ENCODE measurements around the gene DNAH14. TPM values are rescaled to one million over a fixed set of nuclear protein-coding genes. Genes with fewer than 3 reads are reported as not detected.

The DNAH14 gene
- total and polyA plus RNA-seq, 2 donors (not counting 1 experiment from before 2014, with no cell fraction given): not detected

DNA sequence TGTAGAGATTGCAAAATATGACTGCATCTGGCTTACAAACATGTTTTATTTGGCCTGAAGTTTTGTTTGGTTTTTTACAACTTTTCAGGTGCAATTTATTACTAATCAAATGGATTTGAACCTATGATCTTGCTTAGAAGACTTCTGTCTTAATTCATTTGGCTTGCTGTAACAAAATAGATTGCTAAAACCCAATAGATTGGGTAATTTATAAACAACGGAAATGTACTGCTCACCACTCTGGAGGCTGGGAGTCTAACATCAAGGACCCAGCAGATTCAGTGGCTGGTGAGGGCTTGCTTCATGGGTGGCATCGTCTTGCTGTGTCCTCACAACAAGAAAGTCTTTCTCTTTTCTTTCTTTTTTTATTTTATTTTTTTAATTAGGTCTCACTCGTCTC is 425.4 kb downstream of the DNAH14 start:
- Histone ChIP-seq H3K79me2 (ENCODE audit: control insufficient read depth, insufficient read depth, low read length) (no peaks in the 10 kb centered on the region), H4K20me1 (ENCODE audit: control insufficient read depth, insufficient read depth, low read length, poor library complexity, severe bottlenecking) (no peaks in the 10 kb centered on the region), H3K4me2 (replicated peaks; ENCODE audit: low read depth, low read length, poor library complexity, severe bottlenecking) (no peak overlapping the region), H3K36me3 (replicated peaks in 1 of 2; ENCODE audit: control extremely low read depth in 1 of 2, control insufficient read depth in 1 of 2, extremely low read depth in 1 of 2, insufficient read depth in 2 of 2, low read length in 1 of 2) (no peaks in the 10 kb centered on the region), H3K4me3 (ENCODE audit: control extremely low read depth in 1 of 5, extremely low read depth in 1 of 5, insufficient read depth in 1 of 5, low read depth in 2 of 5, low read length in 4 of 5) (no peak overlapping the region), H3K27ac (ENCODE audit: low read length in 2 of 2) (no peak overlapping the region), H3K27me3 (replicated peaks in 1 of 4; ENCODE audit: control extremely low read depth in 1 of 4, control insufficient read depth in 3 of 4, insufficient read depth in 4 of 4, low read length in 3 of 4) (no peaks in the 10 kb centered on the region), H3K9me3 (ENCODE audit: control extremely low read depth in 1 of 3, control insufficient read depth in 2 of 3, insufficient read depth in 1 of 3, low read length in 2 of 3) (no peaks in the 10 kb centered on the region), H2AFZ (ENCODE audit: insufficient read depth, low read depth, low read length, poor library complexity, severe bottlenecking) (no peak overlapping the region), H3K9ac (ENCODE audit: low read length) (no peak overlapping the region), H3K4me1 (ENCODE audit: control insufficient read depth in 2 of 2, insufficient read depth in 2 of 2, low read length in 2 of 2) (no peaks in the 10 kb centered on the region)
- intact Hi-C loops (cut with micrococcal nuclease): no loop called here
- DNase-seq (no peak), ATAC-seq (ENCODE audit: low read depth) (no peak)
- no peaks in the 10 kb centered on the region for H3K4me1 Mint-ChIP-seq
- H3K4me3 Mint-ChIP-seq: no peak overlapping the region
- CTCF ChIA-PET: no interaction called here
- TF ChIP-seq EZH2 (IDR thresholded peaks at IDR 0.05; ENCODE audit: borderline replicate concordance, insufficient read depth, low read depth, low read length, poor library complexity, severe bottlenecking) (no peak), CTCF (IDR thresholded peaks at IDR 0.05) (no peak)
- no peak overlapping the region for H3K27ac Mint-ChIP-seq
- POLR2A ChIA-PET: no interaction called here
- WGBS (ENCODE audit: insufficient coverage): no CpG with 5 or more reads among the region's 3 CpGs
- H3K9me3 Mint-ChIP-seq (ENCODE audit: insufficient read depth): no peaks in the 10 kb centered on the region
- peaks cover 17% of the 10 kb centered on the region for H3K27me3 Mint-ChIP-seq

DNA sequence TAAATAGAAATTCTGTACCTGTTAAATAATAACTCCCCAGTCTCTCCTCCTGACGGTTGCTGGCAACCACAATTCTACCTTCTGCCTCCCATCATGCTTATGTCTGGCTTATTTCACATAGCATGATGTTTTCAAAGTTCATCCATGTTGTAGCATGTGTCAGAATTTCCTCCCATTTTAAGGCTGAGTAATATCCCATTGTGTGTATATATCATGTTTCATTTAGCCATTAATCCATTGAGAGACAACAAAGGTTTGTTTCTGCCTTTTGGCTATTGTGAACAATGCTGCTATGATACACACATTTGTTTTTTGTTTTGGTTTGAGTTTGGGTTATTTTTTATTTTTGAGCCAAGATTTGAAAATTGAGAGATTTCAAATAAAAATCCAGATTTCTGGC is 426.4 kb downstream of the DNAH14 start:
- Mint-ChIP-seq H3K27ac (no peak overlapping the region), H3K27me3 (peaks cover 14% of the 10 kb centered on the region), H3K9me3 (ENCODE audit: insufficient read depth) (no peaks in the 10 kb centered on the region), H3K4me3 (no peak overlapping the region), H3K4me1 (peaks cover 4% of the 10 kb centered on the region)
- Histone ChIP-seq H3K9ac (ENCODE audit: low read length) (no peak overlapping the region), H2AFZ (ENCODE audit: insufficient read depth, low read depth, low read length, poor library complexity, severe bottlenecking) (no peak overlapping the region), H4K20me1 (ENCODE audit: control insufficient read depth, insufficient read depth, low read length, poor library complexity, severe bottlenecking) (no peaks in the 10 kb centered on the region), H3K27me3 (replicated peaks in 1 of 4; ENCODE audit: control extremely low read depth in 1 of 4, control insufficient read depth in 3 of 4, insufficient read depth in 4 of 4, low read length in 3 of 4) (no peaks in the 10 kb centered on the region), H3K79me2 (ENCODE audit: control insufficient read depth, insufficient read depth, low read length) (no peaks in the 10 kb centered on the region), H3K4me3 (ENCODE audit: control extremely low read depth in 1 of 5, extremely low read depth in 1 of 5, insufficient read depth in 1 of 5, low read depth in 2 of 5, low read length in 4 of 5) (no peak overlapping the region), H3K4me1 (ENCODE audit: control insufficient read depth in 2 of 2, insufficient read depth in 2 of 2, low read length in 2 of 2) (no peaks in the 10 kb centered on the region), H3K9me3 (ENCODE audit: control extremely low read depth in 1 of 3, control insufficient read depth in 2 of 3, insufficient read depth in 1 of 3, low read length in 2 of 3) (no peaks in the 10 kb centered on the region), H3K36me3 (replicated peaks in 1 of 2; ENCODE audit: control extremely low read depth in 1 of 2, control insufficient read depth in 1 of 2, extremely low read depth in 1 of 2, insufficient read depth in 2 of 2, low read length in 1 of 2) (no peaks in the 10 kb centered on the region), H3K4me2 (replicated peaks; ENCODE audit: low read depth, low read length, poor library complexity, severe bottlenecking) (no peak overlapping the region), H3K27ac (ENCODE audit: low read length in 2 of 2) (no peak overlapping the region)
- ATAC-seq (ENCODE audit: low read depth) (no peak), DNase-seq (no peak)
- POLR2A ChIA-PET: no interaction called here
- TF ChIP-seq EZH2 (IDR thresholded peaks at IDR 0.05; ENCODE audit: borderline replicate concordance, insufficient read depth, low read depth, low read length, poor library complexity, severe bottlenecking) (no peak), CTCF (IDR thresholded peaks at IDR 0.05) (no peak)
- intact Hi-C loops (cut with micrococcal nuclease): no loop called here
- CTCF ChIA-PET: no interaction called here
- 82% methylated on average over 1 of the region's 1 CpG for WGBS (ENCODE audit: insufficient coverage)

Measured in B cell (primary cell).